ENCODE results near the gene EXOC3L2.

DNA sequence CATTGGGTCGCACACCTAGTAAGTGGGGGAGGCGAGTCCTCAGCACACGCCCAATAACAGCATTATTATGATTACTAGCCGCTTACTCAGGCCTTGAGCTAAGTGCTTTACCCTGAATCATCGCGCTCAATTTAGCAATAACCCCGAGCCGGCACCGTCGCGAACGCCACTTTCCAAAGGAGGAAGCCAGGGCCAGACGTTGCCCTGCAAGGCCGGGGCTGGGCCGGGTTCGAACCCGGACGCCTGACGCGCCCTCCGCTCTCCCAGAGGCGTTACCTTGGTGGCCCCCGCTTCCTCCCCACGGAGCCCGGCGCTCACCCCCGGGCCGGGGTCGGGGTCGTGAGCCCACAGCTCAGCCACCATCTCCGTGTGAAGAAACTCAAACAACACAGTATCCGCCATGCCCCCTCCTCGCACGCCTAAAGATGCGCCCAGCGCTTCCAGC lies 67.4 kb downstream of the EXOC3L2 start, which contains the start of gene TRAPPC6A:
- TF ChIP-seq, protein P1, sequence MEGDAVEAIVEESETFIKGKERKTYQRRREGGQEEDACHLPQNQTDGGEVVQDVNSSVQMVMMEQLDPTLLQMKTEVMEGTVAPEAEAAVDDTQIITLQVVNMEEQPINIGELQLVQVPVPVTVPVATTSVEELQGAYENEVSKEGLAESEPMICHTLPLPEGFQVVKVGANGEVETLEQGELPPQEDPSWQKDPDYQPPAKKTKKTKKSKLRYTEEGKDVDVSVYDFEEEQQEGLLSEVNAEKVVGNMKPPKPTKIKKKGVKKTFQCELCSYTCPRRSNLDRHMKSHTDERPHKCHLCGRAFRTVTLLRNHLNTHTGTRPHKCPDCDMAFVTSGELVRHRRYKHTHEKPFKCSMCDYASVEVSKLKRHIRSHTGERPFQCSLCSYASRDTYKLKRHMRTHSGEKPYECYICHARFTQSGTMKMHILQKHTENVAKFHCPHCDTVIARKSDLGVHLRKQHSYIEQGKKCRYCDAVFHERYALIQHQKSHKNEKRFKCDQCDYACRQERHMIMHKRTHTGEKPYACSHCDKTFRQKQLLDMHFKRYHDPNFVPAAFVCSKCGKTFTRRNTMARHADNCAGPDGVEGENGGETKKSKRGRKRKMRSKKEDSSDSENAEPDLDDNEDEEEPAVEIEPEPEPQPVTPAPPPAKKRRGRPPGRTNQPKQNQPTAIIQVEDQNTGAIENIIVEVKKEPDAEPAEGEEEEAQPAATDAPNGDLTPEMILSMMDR (conservative IDR thresholded peaks at IDR 0.05 in 1 of 2, IDR thresholded peaks at IDR 0.05 in 1 of 2; ENCODE audit: extremely low read depth in 1 of 2, insufficient read depth in 1 of 2, low read depth in 1 of 2, low read length in 2 of 2), result no peak
- TF ChIP-seq EZH2 (IDR thresholded peaks at IDR 0.05; ENCODE audit: borderline replicate concordance, low read length), result no peak
